Left ventricle myocardium inferior (tissue), 1 donor: ENCODE data around the gene FAM234A. TPM values are rescaled to one million over a fixed set of nuclear protein-coding genes. Genes with fewer than 3 reads are reported as not detected.

ENCODE experiments used
- DNase-seq: peaks from one replicate; pipeline ENCODE4 v3.0.0-alpha.2; 2020
- H3K27ac ChIP-seq: fragments of 200-600 bp; replicated peaks from 2 replicates; pipeline ENCODE4 v1.8.0; 2021
- H3K27me3 ChIP-seq: fragments of 200-600 bp; 2 replicates; pipeline ENCODE4 v1.8.0; 2021; ENCODE audit warnings: low read depth
- H3K36me3 ChIP-seq: fragments of 200-600 bp; 2 replicates; pipeline ENCODE4 v1.8.0; 2021
- H3K4me1 ChIP-seq: fragments of 200-600 bp; 2 replicates; pipeline ENCODE4 v1.8.0; 2021
- H3K4me3 ChIP-seq: fragments of 200-600 bp; 2 replicates; pipeline ENCODE4 v1.8.0; 2021; ENCODE audit warnings: mild to moderate bottlenecking, moderate library complexity
- H3K9me3 ChIP-seq: fragments of 200-600 bp; replicated peaks from 2 replicates; pipeline ENCODE4 v1.8.0; 2021
- intact Hi-C: fragments of 100-400 bp; cut with micrococcal nuclease; formaldehyde crosslinking; loops from one replicate; pipeline ENCODE4 v1.11.0; 2022
- total RNA-seq: library from RNA; stranded (reverse); fragmentation: NEBNext Ultra II Directional; extraction: Animal tissue kit (Norgen Biotek cat#: 25700); gene quantifications from one replicate; pipeline ENCODE4 v1.2.1, GENCODE V29; 2021
- TF ChIP-seq, protein P1 (sequence below): fragments of 200-600 bp; IDR thresholded peaks from 2 replicates; pipeline ENCODE4 v1.8.0; 2021; ENCODE audit warnings: antibody characterized with exemption, mild to moderate bottlenecking, borderline replicate concordance
- donor health status: DM: no; HTN: yes; CAD: no; lungs with severe emphysema.

The FAM234A gene
- total RNA-seq, 1 donor from 2014 or later: 135 TPM

DNA sequence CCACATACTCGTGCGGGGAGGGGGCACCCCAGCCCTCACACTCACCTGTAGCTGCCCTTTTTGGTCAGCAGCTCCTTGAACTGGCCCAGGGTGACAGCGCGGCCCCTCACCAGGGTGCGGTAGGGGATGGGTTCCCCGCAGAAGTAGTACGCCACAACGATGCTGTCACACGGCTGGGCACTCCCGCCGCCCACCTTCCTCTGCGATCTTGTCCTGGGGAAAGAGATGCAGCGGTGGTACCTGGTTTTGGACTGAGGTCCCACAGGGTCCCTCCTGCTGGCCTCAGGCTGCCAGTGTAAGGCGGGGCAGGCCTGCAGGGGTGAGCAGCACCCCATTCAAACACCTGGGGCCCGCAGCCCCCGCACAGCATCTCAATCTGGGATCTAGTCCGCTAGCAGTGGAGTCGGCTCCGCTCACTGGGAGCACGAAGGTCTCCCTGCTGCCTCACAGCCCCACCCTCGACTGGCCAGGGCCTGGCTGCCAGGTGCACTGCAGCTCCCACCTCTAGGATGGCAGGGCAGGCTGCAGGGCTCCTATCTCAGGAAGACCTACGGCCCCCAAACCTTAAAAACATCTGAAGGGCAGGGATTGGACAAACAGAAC lies 54.9 kb downstream of the FAM234A start:
- no peak for DNase-seq
- no peaks in the 10 kb centered on the region for H3K27me3 ChIP-seq
- H3K9me3 ChIP-seq: no peaks in the 10 kb centered on the region
- H3K4me1 ChIP-seq: no peaks in the 10 kb centered on the region
- TF ChIP-seq, protein P1, sequence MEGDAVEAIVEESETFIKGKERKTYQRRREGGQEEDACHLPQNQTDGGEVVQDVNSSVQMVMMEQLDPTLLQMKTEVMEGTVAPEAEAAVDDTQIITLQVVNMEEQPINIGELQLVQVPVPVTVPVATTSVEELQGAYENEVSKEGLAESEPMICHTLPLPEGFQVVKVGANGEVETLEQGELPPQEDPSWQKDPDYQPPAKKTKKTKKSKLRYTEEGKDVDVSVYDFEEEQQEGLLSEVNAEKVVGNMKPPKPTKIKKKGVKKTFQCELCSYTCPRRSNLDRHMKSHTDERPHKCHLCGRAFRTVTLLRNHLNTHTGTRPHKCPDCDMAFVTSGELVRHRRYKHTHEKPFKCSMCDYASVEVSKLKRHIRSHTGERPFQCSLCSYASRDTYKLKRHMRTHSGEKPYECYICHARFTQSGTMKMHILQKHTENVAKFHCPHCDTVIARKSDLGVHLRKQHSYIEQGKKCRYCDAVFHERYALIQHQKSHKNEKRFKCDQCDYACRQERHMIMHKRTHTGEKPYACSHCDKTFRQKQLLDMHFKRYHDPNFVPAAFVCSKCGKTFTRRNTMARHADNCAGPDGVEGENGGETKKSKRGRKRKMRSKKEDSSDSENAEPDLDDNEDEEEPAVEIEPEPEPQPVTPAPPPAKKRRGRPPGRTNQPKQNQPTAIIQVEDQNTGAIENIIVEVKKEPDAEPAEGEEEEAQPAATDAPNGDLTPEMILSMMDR: no peak
- no peak overlapping the region for H3K27ac ChIP-seq
- peaks cover 67% of the 10 kb centered on the region for H3K36me3 ChIP-seq
- H3K4me3 ChIP-seq: no peak overlapping the region
- intact Hi-C loops: no loop called here

DNA sequence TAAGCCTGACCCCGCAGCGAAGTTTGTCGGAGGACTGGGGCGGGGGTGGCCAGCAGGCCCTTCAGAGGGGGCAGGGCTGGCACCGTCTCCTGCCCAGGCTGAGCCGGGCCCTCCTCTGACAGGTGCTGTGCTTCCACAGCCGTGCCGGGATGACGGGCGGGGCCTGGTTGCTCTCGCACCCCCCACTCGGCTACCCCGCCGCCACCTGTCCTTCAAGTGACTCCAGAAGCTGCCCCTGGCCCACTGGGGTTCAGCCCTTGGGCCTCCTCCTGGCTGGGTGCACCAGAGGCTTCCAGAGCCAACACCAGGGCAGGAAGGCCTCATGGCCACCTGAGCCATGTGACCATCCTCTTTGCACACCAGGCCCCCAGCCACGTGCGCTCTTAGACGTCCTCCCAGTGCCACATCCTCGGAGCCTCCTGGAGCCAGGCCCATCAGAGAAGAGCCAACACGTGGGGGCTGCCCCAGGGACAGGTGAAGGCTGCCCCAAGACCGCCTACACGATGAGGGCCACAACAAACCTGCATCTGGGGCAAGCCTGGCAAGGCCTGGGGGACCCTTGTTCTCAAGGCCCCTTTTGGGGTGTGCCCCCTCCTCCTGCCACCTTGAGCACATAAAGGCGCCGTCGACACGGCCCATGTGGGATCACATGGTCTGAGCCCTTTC lies 55.5 kb downstream of the FAM234A start:
- intact Hi-C loops: no loop called here
- Histone ChIP-seq H3K36me3 (peaks cover 67% of the 10 kb centered on the region), H3K4me3 (no peak overlapping the region), H3K27ac (no peak overlapping the region), H3K27me3 (no peaks in the 10 kb centered on the region), H3K9me3 (no peaks in the 10 kb centered on the region), H3K4me1 (no peaks in the 10 kb centered on the region)
- TF ChIP-seq, protein P1: no peak
- DNase-seq: no peak

DNA sequence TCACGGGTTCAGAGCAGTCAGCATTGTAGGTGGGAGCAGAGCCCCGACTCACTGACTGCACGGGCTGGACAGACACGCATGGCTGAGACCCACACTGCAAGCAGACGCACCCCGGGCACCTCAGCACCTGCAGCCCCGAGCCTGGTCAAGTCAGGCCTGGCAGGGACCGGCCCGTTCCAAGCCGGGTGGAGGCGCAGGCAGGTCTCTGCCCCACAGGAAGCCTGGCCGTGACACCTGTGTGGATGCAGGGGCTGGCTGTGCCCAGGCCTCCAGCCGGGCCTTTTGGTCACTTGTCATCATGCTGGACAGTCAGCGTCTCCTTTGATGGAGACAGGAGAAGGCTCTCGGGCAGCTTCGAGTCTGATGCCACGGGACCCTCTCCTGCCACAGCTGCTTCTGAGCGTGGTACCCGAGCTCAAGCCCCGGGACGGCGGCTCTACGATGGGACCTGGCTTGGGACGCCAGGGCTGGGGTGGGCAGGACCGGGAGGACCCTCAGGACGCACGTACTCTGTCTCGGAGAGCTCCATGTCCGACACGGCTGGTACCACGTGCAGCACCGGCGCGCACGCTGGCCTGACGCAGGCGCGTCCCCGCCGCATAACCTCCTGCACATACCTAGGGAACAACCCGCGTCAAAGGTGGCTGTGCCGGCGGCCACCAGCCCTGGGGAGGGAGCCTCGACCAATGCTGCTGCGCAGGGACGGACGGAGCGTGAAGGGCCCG lies 56.2 kb downstream of the FAM234A start:
- TF ChIP-seq, protein P1: no peak
- no peaks in the 10 kb centered on the region for H3K4me1 ChIP-seq
- H3K27ac ChIP-seq: no peak overlapping the region
- no peak for DNase-seq
- intact Hi-C loops: no loop called here
- no peaks in the 10 kb centered on the region for H3K27me3 ChIP-seq
- no peak overlapping the region for H3K4me3 ChIP-seq
- H3K36me3 ChIP-seq: peaks cover 67% of the 10 kb centered on the region
- H3K9me3 ChIP-seq: no peaks in the 10 kb centered on the region

GRCh38 chr16:291539-291938 lies 56.9 kb downstream of the FAM234A start:
- intact Hi-C loops: no loop called here
- no peak overlapping the region for H3K4me3 ChIP-seq
- H3K27ac ChIP-seq: no peak overlapping the region
- H3K27me3 ChIP-seq: no peaks in the 10 kb centered on the region
- H3K36me3 ChIP-seq: peaks cover 68% of the 10 kb centered on the region
- no peaks in the 10 kb centered on the region for H3K4me1 ChIP-seq
- H3K9me3 ChIP-seq: no peaks in the 10 kb centered on the region
- no peak for DNase-seq
- TF ChIP-seq, protein P1: no peak

- intact Hi-C loops: no loop called here
- Histone ChIP-seq H3K27ac (no peak overlapping the region), H3K27me3 (no peaks in the 10 kb centered on the region), H3K9me3 (no peaks in the 10 kb centered on the region), H3K4me3 (no peak overlapping the region), H3K4me1 (no peaks in the 10 kb centered on the region), H3K36me3 (peaks cover 72% of the 10 kb centered on the region)
- TF ChIP-seq, protein P1: no peak
- no peak for DNase-seq
These were observed 58.6 kb downstream of the FAM234A start for GRCh38 chr16:293043-293775.
